Vagina (tissue), 2 donors: ENCODE data around the gene ENGASE.

Source experiments
- CTCF ChIP-seq, 3 experiments: fragments of 450-650 bp in 2 of 3; fragments of 200-600 bp in 1 of 3; sonication (generic) in 1 of 3; IDR thresholded peaks; one replicate each; pipeline ENCODE4 v1.5.1; 2017 to 2019; ENCODE audit warnings: antibody characterized with exemption in 3 of 3, mild to moderate bottlenecking in 2 of 3, moderate library complexity in 2 of 3
- POLR2A ChIP-seq, 2 donors: fragments of 450-650 bp; IDR thresholded peaks; one replicate each; pipeline ENCODE4 v1.6.1; 2017; ENCODE audit warnings: antibody characterized with exemption in 2 of 2, mild to moderate bottlenecking in 2 of 2, moderate library complexity in 2 of 2

- no peak for TF ChIP-seq CTCF (IDR thresholded peaks at IDR 0.05)
- TF ChIP-seq POLR2A (IDR thresholded peaks at IDR 0.05): no peak
Observed at GRCh38 chr17:79049821-79050220, 24.8 kb upstream of the ENGASE start.
